Stimulated activated naive CD8-positive, alpha-beta T cell treated with anti-CD3 and anti-CD28 coated beads, Interleukin-15, Interleukin-2, amounts not matched to agents 100 ng/mL and 50 ng/mL, for 24 hours (primary cell): ENCODE data around the gene JUP.

Source experiments
- H3K27ac Mint-ChIP-seq: one replicate; pipeline ENCODE4 v1.8.0; 2021; ENCODE audit warnings: mild to moderate bottlenecking, mixed read lengths
- H3K27me3 Mint-ChIP-seq: one replicate; pipeline ENCODE4 v1.8.0; 2021; ENCODE audit warnings: mixed read lengths
- H3K36me3 Mint-ChIP-seq: one replicate; pipeline ENCODE4 v1.8.0; 2021; ENCODE audit warnings: low read depth, mixed read lengths
- H3K4me1 Mint-ChIP-seq: one replicate; pipeline ENCODE4 v1.8.0; 2021; ENCODE audit warnings: low read depth, mixed read lengths
- H3K4me3 Mint-ChIP-seq: one replicate; pipeline ENCODE4 v1.8.0; 2021; ENCODE audit warnings: mild to moderate bottlenecking, mixed read lengths
- H3K9me3 Mint-ChIP-seq: one replicate; pipeline ENCODE4 v1.8.0; 2021; ENCODE audit warnings: mixed read lengths

JUP gene

GRCh38 chr17:41796121-41796895, 9.8 kb upstream of the JUP start:
- Mint-ChIP-seq H3K36me3 (no peaks in the 10 kb centered on the region), H3K9me3 (no peaks in the 10 kb centered on the region)

GRCh38 chr17:41794540-41794975, 8.0 kb upstream of the JUP start:
- Mint-ChIP-seq H3K27me3 (no peaks in the 10 kb centered on the region), H3K4me1 (no peaks in the 10 kb centered on the region), H3K9me3 (no peaks in the 10 kb centered on the region), H3K36me3 (no peaks in the 10 kb centered on the region), H3K4me3 (no peak overlapping the region), H3K27ac (no peak overlapping the region)

More at GRCh38 chr17:41796121-41796895, 9.8 kb upstream of the JUP start:
- no peaks in the 10 kb centered on the region for H3K4me1 Mint-ChIP-seq
- no peak overlapping the region for H3K27ac Mint-ChIP-seq
- H3K4me3 Mint-ChIP-seq: no peak overlapping the region
- no peaks in the 10 kb centered on the region for H3K27me3 Mint-ChIP-seq

GRCh38 chr17:41793784-41794539, 7.5 kb upstream of the JUP start:
- H3K27ac Mint-ChIP-seq: no peak overlapping the region
- no peaks in the 10 kb centered on the region for H3K36me3 Mint-ChIP-seq
- no peak overlapping the region for H3K4me3 Mint-ChIP-seq
- no peaks in the 10 kb centered on the region for H3K9me3 Mint-ChIP-seq
- no peaks in the 10 kb centered on the region for H3K27me3 Mint-ChIP-seq
- no peaks in the 10 kb centered on the region for H3K4me1 Mint-ChIP-seq

GRCh38 chr17:41792845-41793783, 6.6 kb upstream of the JUP start:
- Mint-ChIP-seq H3K36me3 (no peaks in the 10 kb centered on the region), H3K27ac (no peak overlapping the region), H3K27me3 (no peaks in the 10 kb centered on the region), H3K4me3 (no peak overlapping the region), H3K4me1 (peaks cover 4% of the 10 kb centered on the region), H3K9me3 (no peaks in the 10 kb centered on the region)

DNA sequence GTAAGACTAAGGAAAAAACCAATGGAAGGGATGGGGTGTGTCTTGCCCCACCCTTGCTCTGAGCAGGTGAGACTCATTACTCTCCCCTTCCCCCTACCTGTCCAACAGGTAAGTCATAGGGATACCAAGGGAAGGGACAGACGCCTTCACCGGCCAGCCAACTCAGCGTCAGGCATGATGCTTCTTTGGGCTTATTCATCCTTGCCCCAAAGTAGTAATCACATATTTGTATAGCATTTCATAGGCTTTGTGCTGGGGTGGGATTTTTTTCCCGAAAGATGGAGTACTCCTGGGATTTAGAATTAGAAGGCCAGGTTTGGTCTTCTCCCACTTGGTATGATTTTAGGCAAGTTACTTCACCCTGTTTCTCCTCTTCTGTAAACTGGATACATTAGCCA, 509 bp upstream of the JUP start:
- Mint-ChIP-seq H3K4me1 (peaks cover 31% of the 10 kb centered on the region), H3K27me3 (peaks cover 16% of the 10 kb centered on the region), H3K27ac (no peak overlapping the region), H3K4me3 (peak overlapping the region; percentile 52), H3K9me3 (no peaks in the 10 kb centered on the region), H3K36me3 (no peaks in the 10 kb centered on the region)

- Mint-ChIP-seq H3K27me3 (peaks cover 18% of the 10 kb centered on the region), H3K27ac (no peak overlapping the region), H3K4me1 (peaks cover 35% of the 10 kb centered on the region), H3K4me3 (peak overlapping the region; percentile 60), H3K36me3 (no peaks in the 10 kb centered on the region), H3K9me3 (no peaks in the 10 kb centered on the region)
These were observed 668 bp downstream of the JUP start for GRCh38 chr17:41785859-41786226.

DNA sequence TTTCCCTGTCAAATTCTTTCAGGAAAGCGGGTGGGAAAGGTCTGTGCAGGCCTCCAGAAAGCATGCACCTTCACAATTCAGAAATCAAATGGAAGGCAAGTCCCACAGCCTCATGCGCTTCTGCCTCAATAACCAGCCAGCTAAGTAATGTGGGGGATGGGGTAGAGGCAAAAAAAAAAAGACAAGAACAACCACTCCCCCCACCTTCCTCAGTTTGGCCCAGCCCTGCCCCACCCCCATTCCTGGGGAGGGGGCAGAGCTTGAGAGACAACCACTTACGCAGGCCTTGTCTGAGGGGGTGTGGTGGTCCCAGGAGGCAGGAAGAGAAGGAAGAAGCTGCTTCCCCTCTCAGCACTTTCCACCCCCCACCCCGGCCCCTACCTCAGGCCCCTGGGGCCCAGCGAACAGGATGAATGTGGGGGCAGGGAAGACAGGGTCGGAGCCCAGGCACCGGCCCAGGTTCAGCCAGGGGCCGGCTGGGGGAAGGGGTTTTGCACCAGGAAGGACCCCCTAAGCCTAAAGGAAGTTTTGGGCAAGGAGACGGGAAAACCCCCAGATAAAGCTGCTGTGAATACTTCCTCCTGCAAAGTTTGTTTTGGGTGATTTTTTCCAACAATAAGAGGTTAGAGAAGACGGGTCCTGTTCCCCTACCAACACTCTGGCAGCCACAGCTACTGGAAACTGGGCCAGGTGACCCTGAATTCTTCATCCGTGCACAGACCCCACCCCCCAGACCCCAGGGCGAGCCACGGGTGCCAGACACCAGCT, 1.2 kb downstream of the JUP start:
- no peak overlapping the region for H3K27ac Mint-ChIP-seq
- no peaks in the 10 kb centered on the region for H3K36me3 Mint-ChIP-seq
- no peaks in the 10 kb centered on the region for H3K9me3 Mint-ChIP-seq
- H3K4me1 Mint-ChIP-seq: peaks cover 35% of the 10 kb centered on the region
- H3K4me3 Mint-ChIP-seq: peak overlapping the region; percentile 60
- peaks cover 18% of the 10 kb centered on the region for H3K27me3 Mint-ChIP-seq

DNA sequence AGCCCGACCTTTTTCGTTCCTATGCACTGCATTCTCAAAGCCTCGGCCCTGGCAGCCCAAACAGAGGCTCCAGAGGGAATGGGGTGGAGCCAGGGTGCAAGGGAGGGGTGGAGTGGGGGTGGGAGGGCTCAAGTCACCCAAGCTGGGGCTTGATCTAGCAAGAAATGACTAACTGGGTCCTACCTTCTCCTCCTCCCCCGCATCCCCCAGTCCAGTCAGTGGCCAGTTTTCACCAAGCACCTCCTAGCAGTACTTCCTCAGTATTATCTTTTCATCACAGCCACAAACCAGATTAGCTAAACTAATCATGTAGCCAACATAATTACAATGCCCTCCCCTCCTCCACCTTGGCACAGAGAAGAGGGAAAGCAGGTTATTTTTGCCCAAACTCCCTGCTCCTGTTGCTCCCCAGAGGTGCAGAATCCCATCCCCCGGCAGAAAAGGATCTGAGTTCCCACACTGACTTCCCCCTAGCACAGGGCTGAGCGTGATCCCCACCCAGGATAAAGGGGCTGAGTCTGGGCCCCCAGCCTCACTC, 2.2 kb downstream of the JUP start:
- Mint-ChIP-seq H3K4me3 (peak overlapping the region; percentile 35), H3K27me3 (peaks cover 18% of the 10 kb centered on the region), H3K27ac (no peak overlapping the region), H3K9me3 (no peaks in the 10 kb centered on the region), H3K36me3 (no peaks in the 10 kb centered on the region), H3K4me1 (peaks cover 35% of the 10 kb centered on the region)

DNA sequence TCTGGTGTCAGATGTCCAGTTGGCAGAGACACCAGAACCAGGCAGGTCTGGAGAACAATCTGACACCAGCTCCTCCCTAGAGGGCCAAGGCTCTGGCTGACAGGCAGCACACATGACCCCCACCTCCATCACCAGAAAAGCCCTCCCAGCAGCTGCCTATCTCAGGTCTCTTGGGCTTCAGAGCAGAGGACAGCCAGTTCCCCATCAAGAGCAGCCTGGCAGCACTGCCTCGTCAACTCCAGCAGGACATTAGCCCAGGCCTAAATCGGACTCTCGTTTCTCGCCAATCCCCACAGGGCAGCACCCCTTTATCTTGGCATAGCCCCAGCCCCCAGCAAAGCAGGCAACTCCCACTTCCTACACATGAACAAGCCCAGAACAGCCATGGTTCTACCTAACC, 4.4 kb downstream of the JUP start:
- Mint-ChIP-seq H3K36me3 (no peaks in the 10 kb centered on the region), H3K9me3 (no peaks in the 10 kb centered on the region), H3K27me3 (peaks cover 18% of the 10 kb centered on the region), H3K4me1 (peaks cover 27% of the 10 kb centered on the region), H3K27ac (no peak overlapping the region), H3K4me3 (no peak overlapping the region)

DNA sequence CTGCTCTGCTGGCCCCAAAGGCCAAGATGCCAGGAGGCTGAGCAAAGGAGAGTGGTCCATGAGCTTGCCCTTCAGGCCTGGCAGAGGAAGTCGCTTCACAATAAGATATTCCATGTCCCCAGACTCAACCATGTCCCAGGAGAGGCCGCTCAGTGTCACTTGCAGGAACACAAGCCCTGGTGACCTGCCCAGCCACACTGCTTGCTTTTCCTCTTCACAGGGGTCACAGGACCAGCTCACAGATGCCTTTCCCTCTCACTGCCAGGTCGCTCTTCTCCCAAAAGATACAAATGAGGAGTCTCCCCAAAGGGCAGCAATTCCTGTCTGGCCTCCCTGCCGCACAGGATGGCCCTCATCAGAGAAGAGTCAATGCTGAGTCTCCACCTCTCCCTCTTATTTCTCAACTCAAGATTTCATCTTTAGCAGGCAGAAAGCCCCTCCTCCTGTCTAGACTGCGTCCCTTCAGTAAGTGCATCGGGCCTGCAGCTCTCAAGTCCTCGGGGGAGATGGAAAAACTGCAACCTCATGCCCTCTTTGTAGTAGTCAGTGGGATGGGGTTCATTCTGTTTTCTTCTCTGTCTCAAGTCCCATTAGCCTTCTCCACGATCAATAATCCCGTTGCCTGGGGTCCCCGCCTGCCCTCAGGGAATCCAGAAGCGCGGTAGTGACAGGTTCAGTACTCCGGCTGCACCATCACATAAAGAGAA, 5.0 kb downstream of the JUP start:
- peaks cover 18% of the 10 kb centered on the region for H3K27me3 Mint-ChIP-seq
- no peak overlapping the region for H3K4me3 Mint-ChIP-seq
- H3K4me1 Mint-ChIP-seq: peaks cover 23% of the 10 kb centered on the region
- no peaks in the 10 kb centered on the region for H3K9me3 Mint-ChIP-seq
- H3K36me3 Mint-ChIP-seq: no peaks in the 10 kb centered on the region
- no peak overlapping the region for H3K27ac Mint-ChIP-seq

GRCh38 chr17:41779954-41780353, 6.6 kb downstream of the JUP start:
- no peaks in the 10 kb centered on the region for H3K36me3 Mint-ChIP-seq
- no peak overlapping the region for H3K4me3 Mint-ChIP-seq
- H3K9me3 Mint-ChIP-seq: no peaks in the 10 kb centered on the region
- H3K27ac Mint-ChIP-seq: no peak overlapping the region
- H3K27me3 Mint-ChIP-seq: peaks cover 14% of the 10 kb centered on the region
- H3K4me1 Mint-ChIP-seq: peaks cover 16% of the 10 kb centered on the region

- peaks cover 4% of the 10 kb centered on the region for H3K27me3 Mint-ChIP-seq
- no peaks in the 10 kb centered on the region for H3K9me3 Mint-ChIP-seq
- no peak overlapping the region for H3K4me3 Mint-ChIP-seq
- H3K36me3 Mint-ChIP-seq: no peaks in the 10 kb centered on the region
- H3K4me1 Mint-ChIP-seq: peaks cover 4% of the 10 kb centered on the region
- H3K27ac Mint-ChIP-seq: no peak overlapping the region
These were observed 8.8 kb downstream of the JUP start for GRCh38 chr17:41777574-41778188.

- Mint-ChIP-seq H3K9me3 (no peaks in the 10 kb centered on the region), H3K4me3 (no peak overlapping the region), H3K27ac (no peak overlapping the region), H3K27me3 (peaks cover 4% of the 10 kb centered on the region), H3K4me1 (peaks cover 4% of the 10 kb centered on the region), H3K36me3 (no peaks in the 10 kb centered on the region)
These were observed 9.3 kb downstream of the JUP start for GRCh38 chr17:41777157-41777573.
